Stimulated activated CD8-positive, alpha-beta memory T cell treated with anti-CD3 and anti-CD28 coated beads, Interleukin-7, amount 100 ng/mL, for 48 hours (primary cell): Measurements from ENCODE around the gene PRKCZ.

Experiments
- DNase-seq, 2 donors: peaks; one replicate each; pipeline ENCODE4 v3.0.0-alpha.2; 2020; ENCODE audit warnings: low read depth in 1 of 2; ENCODE audit errors: extremely low read depth in 1 of 2

PRKCZ gene

GRCh38 chr1:2233997-2234761, 184.0 kb downstream of the PRKCZ start:
- no peak for DNase-seq

- no peak for DNase-seq
These were observed 184.5 kb downstream of the PRKCZ start for GRCh38 chr1:2234762-2235113.
